Measurements from ENCODE around the gene SKA3. TPM values are rescaled to one million over a fixed set of nuclear protein-coding genes. Genes with fewer than 3 reads are reported as not detected.

Gene SKA3
- polyA plus RNA-seq, 4 donors = 10.9 to 13.8 (median 12.4) TPM

GRCh38 chr13:21118180-21118579, 58.2 kb downstream of the SKA3 start:
- DNase-seq (ENCODE audit: low read depth in 4 of 4, low spot score in 3 of 4) = no peak

DNA sequence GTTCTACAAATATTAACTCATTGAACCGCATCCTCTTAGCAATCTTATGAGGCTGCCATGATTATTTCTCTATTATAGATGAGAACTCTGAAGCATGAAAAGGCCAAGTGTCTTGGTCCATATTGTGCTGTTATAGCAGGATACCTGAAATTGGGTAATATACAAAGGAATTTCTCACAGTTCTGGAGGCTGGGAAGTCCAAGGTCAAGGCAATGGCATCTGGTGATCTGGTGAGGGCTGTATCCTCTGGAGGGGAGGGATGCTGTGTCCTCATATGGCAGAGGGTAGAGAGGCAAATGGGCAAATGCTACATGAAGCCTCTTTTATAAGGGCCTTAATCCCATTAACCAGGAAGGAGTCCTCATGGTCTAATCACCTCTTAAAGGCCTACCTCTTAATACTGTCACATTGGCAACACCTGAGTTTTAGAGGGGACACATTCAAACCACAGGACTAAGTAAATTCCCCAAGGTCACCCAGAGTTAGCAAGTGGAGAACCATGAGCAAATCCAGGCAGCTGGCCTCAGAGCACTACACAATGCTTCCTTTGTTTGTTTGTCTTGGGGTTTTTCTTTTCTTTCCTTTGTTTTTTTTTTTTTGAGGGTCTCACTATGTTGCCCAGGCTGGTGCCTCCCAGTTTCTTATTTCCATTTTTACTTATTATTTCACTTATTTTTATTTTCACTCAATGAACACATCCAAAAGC, 59.1 kb downstream of the SKA3 start:
- no peak for DNase-seq (ENCODE audit: low read depth in 4 of 4, low spot score in 3 of 4)

GRCh38 chr13:21116141-21116540, 60.2 kb downstream of the SKA3 start:
- no peak for DNase-seq (ENCODE audit: low read depth in 4 of 4, low spot score in 3 of 4)

DNA sequence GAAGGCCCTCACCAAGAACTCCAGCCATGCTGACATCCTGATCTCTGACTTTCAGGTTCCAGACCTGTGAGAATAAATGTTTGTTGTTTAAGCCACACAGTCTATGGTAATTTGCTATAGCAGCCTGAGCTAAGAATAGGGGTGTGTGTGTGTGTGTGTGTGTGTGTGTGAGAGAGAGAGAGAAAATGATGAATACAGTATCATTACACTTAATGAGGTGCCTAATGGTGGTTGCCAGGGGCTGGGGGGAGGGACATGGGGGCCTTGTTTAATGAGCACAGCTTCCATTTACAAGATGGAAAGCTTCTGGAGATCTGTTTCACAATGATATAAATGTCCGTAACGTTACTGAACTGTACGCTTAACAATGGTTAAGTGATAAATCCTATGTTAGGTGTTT, 61.1 kb downstream of the SKA3 start:
- no peak for DNase-seq (ENCODE audit: low read depth in 4 of 4, low spot score in 3 of 4)

DNA sequence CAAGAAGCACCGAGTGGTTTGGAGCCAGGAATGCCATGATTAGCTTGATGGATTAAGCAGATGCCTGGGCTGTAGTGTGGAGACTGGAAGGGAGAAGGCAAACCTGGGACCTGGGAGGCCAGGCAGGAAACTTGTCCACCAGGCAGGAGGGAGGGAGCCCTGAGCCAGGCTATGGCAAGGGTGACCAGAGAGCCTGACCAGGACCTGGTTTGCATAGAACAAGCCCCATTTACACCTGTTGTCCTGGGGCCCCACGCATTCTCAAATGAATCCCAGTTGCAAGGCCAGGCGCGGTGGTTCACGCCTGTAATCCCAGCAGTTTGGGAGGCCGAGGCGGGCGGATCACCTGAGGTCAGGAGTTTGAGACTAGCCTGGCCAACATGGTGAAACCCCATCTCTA, 64.8 kb downstream of the SKA3 start:
- no peak for DNase-seq (ENCODE audit: low read depth in 4 of 4, low spot score in 3 of 4)

GRCh38 chr13:21109168-21109567, 67.2 kb downstream of the SKA3 start:
- no peak for DNase-seq (ENCODE audit: low read depth in 4 of 4, low spot score in 3 of 4)

DNA sequence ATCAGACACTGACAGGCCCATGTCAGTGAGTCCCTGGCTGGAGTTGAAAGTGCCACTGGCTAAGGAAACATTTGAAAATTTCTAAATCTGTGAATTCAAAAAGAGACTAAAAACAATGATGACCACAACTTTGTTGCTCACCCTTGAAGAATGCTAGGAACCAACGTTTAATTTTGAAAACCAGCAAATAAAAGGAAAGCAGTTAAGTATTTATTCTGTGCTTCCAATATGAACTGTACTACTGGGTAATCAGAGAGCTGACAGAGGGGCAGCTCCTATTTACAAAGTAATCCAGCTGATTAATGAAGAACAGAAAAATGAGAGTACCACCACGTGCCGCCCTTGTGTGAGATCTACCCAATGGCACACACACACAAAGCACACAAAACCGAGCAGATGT, 70.3 kb downstream of the SKA3 start:
- no peak for DNase-seq (ENCODE audit: low read depth in 4 of 4, low spot score in 3 of 4)

DNA sequence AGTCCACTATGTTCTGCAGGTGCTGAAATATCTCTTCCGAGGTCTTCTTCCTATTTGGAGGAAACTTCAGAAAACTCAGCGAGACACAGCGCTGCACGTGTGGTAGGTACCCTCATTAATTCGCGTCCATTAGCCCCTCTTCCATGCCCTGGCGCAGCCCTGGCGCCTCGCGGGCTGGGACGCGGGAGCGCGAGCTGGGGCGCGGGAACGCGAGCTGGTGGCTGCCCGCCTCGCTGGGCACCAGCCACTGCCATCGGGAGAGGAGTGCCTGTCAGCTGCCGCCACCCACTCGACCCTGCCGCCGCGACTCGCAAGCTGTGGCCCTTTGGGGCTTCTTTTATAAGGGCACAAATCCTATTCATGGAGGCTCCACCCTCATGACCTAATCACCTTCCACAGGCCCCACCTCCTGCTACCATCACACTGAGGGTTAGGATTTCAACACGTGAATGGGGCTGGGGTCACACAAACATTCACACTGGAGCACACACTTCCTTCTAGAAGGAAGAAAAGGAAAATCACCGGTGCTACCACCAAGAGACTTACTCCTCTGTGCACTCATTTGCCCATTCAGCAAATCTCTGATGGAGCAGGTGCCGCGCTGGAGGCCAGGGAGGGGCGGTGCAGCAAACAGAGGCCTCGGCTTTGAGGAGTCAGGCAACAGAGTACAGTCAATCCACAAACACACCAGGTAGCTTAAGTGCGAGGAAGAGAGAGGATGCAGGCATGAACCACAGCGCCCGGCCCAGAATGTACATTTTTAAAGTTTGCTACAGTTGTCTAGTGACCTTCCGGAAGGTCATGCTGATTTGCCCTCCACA, 71.9 kb downstream of the SKA3 start:
- DNase-seq (ENCODE audit: low read depth in 4 of 4, low spot score in 3 of 4) = no peak

Other genes starting within 250 kb of the SKA3 start
- 10 to 100 TPM; 26.6 to 29.6 (median 28.0) TPM for gene LATS2, start 115.0 kb downstream of the SKA3 start, polyA plus RNA-seq (ENCODE audit: insufficient read length in 4 of 4)
- gene SAP18, start 36.4 kb downstream of the SKA3 start, polyA plus RNA-seq (ENCODE audit: insufficient read length in 4 of 4) = 100 to 1,000 TPM; 260 to 327 (median 295) TPM
- 10 to 100 TPM; 21.7 to 28.8 (median 25.3) TPM for gene MRPL57, start 106 bp upstream of the SKA3 start, polyA plus RNA-seq (ENCODE audit: insufficient read length in 4 of 4)

Data from right renal pelvis (tissue), 4 donors.